GM12872 (cell line): Measurements from ENCODE around the gene OGG1.

ENCODE experiments used
- CTCF ChIP-seq: IDR thresholded peaks from 3 replicates; pipeline ENCODE4 v1.5.1; 2011; ENCODE audit warnings: low read depth, mild to moderate bottlenecking, low read length, moderate library complexity; ENCODE audit not compliant: insufficient read depth

Gene OGG1

GRCh38 chr3:9727743-9728142, 22.0 kb upstream of the OGG1 start:
- no peak for TF ChIP-seq CTCF

- TF ChIP-seq CTCF: no peak
Observed at GRCh38 chr3:9729419-9729818, 20.3 kb upstream of the OGG1 start.

GRCh38 chr3:9730657-9731205, 19.0 kb upstream of the OGG1 start:
- no peak for TF ChIP-seq CTCF

- TF ChIP-seq CTCF: no peak
Observed at GRCh38 chr3:9731206-9732079, 18.3 kb upstream of the OGG1 start, which contains the start of gene BRPF1. TSS of gene BRPF1 (plus strand) at chr3:9731735. CDS start at chr3:9734141, 2,406 bp downstream.

- no peak for TF ChIP-seq CTCF
Observed at GRCh38 chr3:9732080-9732739, 17.5 kb upstream of the OGG1 start.

GRCh38 chr3:9732740-9733115, 17.0 kb upstream of the OGG1 start:
- no peak for TF ChIP-seq CTCF

- no peak for TF ChIP-seq CTCF
Observed at GRCh38 chr3:9736831-9737230, 12.9 kb upstream of the OGG1 start.
